Sigmoid colon (tissue), 7 donors: ENCODE results near the gene TFEB. TPM values are rescaled to one million over a fixed set of nuclear protein-coding genes. Genes with fewer than 3 reads are reported as not detected.
"Not testable (repeated sequence)": the region's sequence is repeated elsewhere in the genome, so short reads cannot be mapped to it uniquely, and the experiment has no call there.

Source experiments
- DNase-seq: peaks from one replicate; pipeline ENCODE4 v3.0.0-alpha.2; 2019
- H3K27ac ChIP-seq, 4 donors: fragments of 200-600 bp; sonication (generic); one replicate each; pipeline ENCODE4 v1.5.1; 2016 to 2019; ENCODE audit warnings: mild to moderate bottlenecking in 1 of 4
- H3K27me3 ChIP-seq, 3 donors: fragments of 200-600 bp; sonication (generic); one replicate each; pipeline ENCODE4 v1.5.1; 2019; ENCODE audit warnings: mild to moderate bottlenecking in 1 of 3
- H3K36me3 ChIP-seq, 4 donors: fragments of 200-600 bp; sonication (generic); one replicate each; pipeline ENCODE4 v1.5.1; 2016 to 2019
- H3K4me1 ChIP-seq, 4 donors: fragments of 200-600 bp; sonication (generic); one replicate each; pipeline ENCODE4 v1.5.1; 2017 to 2019
- H3K4me3 ChIP-seq, 4 donors: fragments of 200-600 bp; sonication (generic); one replicate each; pipeline ENCODE4 v1.5.1; 2017 to 2019; ENCODE audit warnings: mild to moderate bottlenecking in 2 of 4, moderate library complexity in 1 of 4
- H3K9me3 ChIP-seq, 4 donors: fragments of 200-600 bp in 3 of 4; sonication (generic) in 3 of 4; one replicate each; pipeline versions ENCODE4 v1.5.1 to v1.6.1; 2013 to 2019
- CTCF ChIP-seq, 4 experiments: fragments of 450-650 bp in 3 of 4; fragments of 200-600 bp in 1 of 4; IDR thresholded peaks; one replicate each; pipeline ENCODE4 v1.5.1; 2016 to 2019; ENCODE audit warnings: antibody characterized with exemption in 4 of 4, mild to moderate bottlenecking in 3 of 4, moderate library complexity in 2 of 4
- EP300 ChIP-seq, 4 donors: sonication (generic); formaldehyde crosslinking; IDR thresholded peaks; one replicate each; pipeline ENCODE4 v1.6.1; 2017; ENCODE audit warnings: antibody characterized with exemption in 4 of 4
- POLR2A ChIP-seq, 2 donors: fragments of 450-650 bp; IDR thresholded peaks; one replicate each; pipeline ENCODE4 v1.6.1; 2016; ENCODE audit warnings: antibody characterized with exemption in 2 of 2, mild to moderate bottlenecking in 2 of 2, moderate library complexity in 2 of 2
- POLR2AphosphoS5 ChIP-seq, 4 donors: sonication (generic); formaldehyde crosslinking; IDR thresholded peaks; one replicate each; pipeline ENCODE4 v1.6.1; 2017; ENCODE audit warnings: antibody characterized with exemption in 4 of 4
- WGBS, 2 donors: extraction: QIAGEN DNeasy Blood & Tissue Kit; methylation state at CpG; one replicate each; pipeline ENCODE4 v1.1.7; 2013; 5-methylcytosine and 5-hydroxymethylcytosine counted together
- intact Hi-C: fragments of 100-400 bp; cut with DNase I; formaldehyde crosslinking; loops from one replicate; pipeline ENCODE4 v1.15.1; 2023
- polyA plus RNA-seq, 3 donors: library from polyadenylated mRNA; stranded (reverse); fragments of 200-250 nt; gene quantifications; one replicate each; pipeline ENCODE4 v1.2.3, GENCODE V29; 2013
- total RNA-seq, 4 donors: library from RNA; depleted of rRNA; stranded (reverse); fragments of >200 nt; gene quantifications; one replicate each; pipeline ENCODE4 v1.1.0, GENCODE V29; 2016
- donor health status: healthy with polysubstance abuse.
- donor health status: Bipolar disorder and iron deficiency.
- donor health status: healthy.

The TFEB gene
- total and polyA plus RNA-seq, 7 donors, result 21.0 to 40.9 (median 28.2) TPM

- Histone ChIP-seq H3K27ac (no peak overlapping the region), H3K4me1 (peaks cover 0 to 10% (median 7%) of the 10 kb centered on the region in 4 donors), H3K4me3 (no peak overlapping the region), H3K9me3 (no peaks in the 10 kb centered on the region), H3K36me3 (peaks cover 12 to 60% (median 39%) of the 10 kb centered on the region in 4 donors), H3K27me3 (no peaks in the 10 kb centered on the region)
- TF ChIP-seq POLR2A (IDR thresholded peaks at IDR 0.05) (no peak), EP300 (IDR thresholded peaks at IDR 0.05) (no peak), POLR2AphosphoS5 (IDR thresholded peaks at IDR 0.05) (no peak), CTCF (IDR thresholded peaks at IDR 0.05) (no peak)
- 94% methylated on average over 30 of the region's 30 CpGs for WGBS, 2 donors
- intact Hi-C loops, result no loop called here
- no peak for DNase-seq
These were observed 35.1 kb upstream of the TFEB start for GRCh38 chr6:41770381-41771057.

- WGBS, 2 donors, result 95% methylated on average over 8 of the region's 8 CpGs
- Histone ChIP-seq H3K4me3 (no peak overlapping the region), H3K4me1 (peaks cover 0 to 10% (median 7%) of the 10 kb centered on the region in 4 donors), H3K27ac (no peak overlapping the region), H3K9me3 (no peaks in the 10 kb centered on the region), H3K36me3 (peaks cover 4 to 49% (median 29%) of the 10 kb centered on the region in 4 donors), H3K27me3 (no peaks in the 10 kb centered on the region)
- TF ChIP-seq EP300 (IDR thresholded peaks at IDR 0.05) (no peak), POLR2A (IDR thresholded peaks at IDR 0.05) (no peak), CTCF (IDR thresholded peaks at IDR 0.05) (no peak), POLR2AphosphoS5 (IDR thresholded peaks at IDR 0.05) (no peak)
- DNase-seq, result no peak
- intact Hi-C loops, result no loop called here
These were observed 34.0 kb upstream of the TFEB start for GRCh38 chr6:41769376-41769775.

GRCh38 chr6:41768545-41769308 is 33.3 kb upstream of the TFEB start:
- Histone ChIP-seq H3K4me3 (no peak overlapping the region), H3K9me3 (no peaks in the 10 kb centered on the region), H3K27me3 (no peaks in the 10 kb centered on the region), H3K36me3 (peaks cover 0 to 43% (median 24%) of the 10 kb centered on the region in 4 donors), H3K27ac (no peak overlapping the region), H3K4me1 (peaks cover 0 to 10% (median 7%) of the 10 kb centered on the region in 4 donors)
- WGBS, 2 donors, result 40 to 60% methylated on average over 10 of the region's 10 CpGs
- DNase-seq, result no peak
- no peak for TF ChIP-seq CTCF (IDR thresholded peaks at IDR 0.05)
- TF ChIP-seq POLR2A (IDR thresholded peaks at IDR 0.05), result no peak
- TF ChIP-seq EP300 (IDR thresholded peaks at IDR 0.05), result no peak
- no peak for TF ChIP-seq POLR2AphosphoS5 (IDR thresholded peaks at IDR 0.05)
- intact Hi-C loops, result no loop called here

- 50 to 56% methylated on average over 12 of the region's 12 CpGs for WGBS, 2 donors
- Histone ChIP-seq H3K4me1 (peaks cover 0 to 10% (median 7%) of the 10 kb centered on the region in 4 donors), H3K9me3 (no peaks in the 10 kb centered on the region), H3K27me3 (no peaks in the 10 kb centered on the region), H3K27ac (peak overlapping the region; percentile 14 to 53 (median 50)), H3K36me3 (peaks cover 0 to 28% (median 15%) of the 10 kb centered on the region in 4 donors), H3K4me3 (no peak overlapping the region)
- peak; percentile 74 for DNase-seq
- no peak for TF ChIP-seq EP300 (IDR thresholded peaks at IDR 0.05)
- TF ChIP-seq POLR2A (IDR thresholded peaks at IDR 0.05), result no peak
- TF ChIP-seq CTCF (IDR thresholded peaks at IDR 0.05), result no peak
- no peak for TF ChIP-seq POLR2AphosphoS5 (IDR thresholded peaks at IDR 0.05)
- intact Hi-C loops, result no loop called here
These were observed 31.9 kb upstream of the TFEB start for GRCh38 chr6:41767112-41767833.

- H3K27ac ChIP-seq, H3K4me3 ChIP-seq, H3K9me3 ChIP-seq, intact Hi-C loops, H3K27me3 ChIP-seq, DNase-seq: not testable (repeated sequence)
- WGBS, 2 donors, result 89 to 95% methylated on average over 4 of the region's 4 CpGs
- H3K36me3 ChIP-seq, result peaks cover 0 to 17% (median 6%) of the 10 kb centered on the region in 4 donors
- peaks cover 0 to 10% (median 7%) of the 10 kb centered on the region in 4 donors for H3K4me1 ChIP-seq
These were observed 30.7 kb upstream of the TFEB start for GRCh38 chr6:41766043-41766664.
